ENCODE results near the gene TACO1. TPM values are rescaled to one million over a fixed set of nuclear protein-coding genes. Genes with fewer than 3 reads are reported as not detected.

Gene TACO1
- total and polyA plus RNA-seq, 2 donors from 2014 or later: 18.4 to 80.1 TPM

DNA sequence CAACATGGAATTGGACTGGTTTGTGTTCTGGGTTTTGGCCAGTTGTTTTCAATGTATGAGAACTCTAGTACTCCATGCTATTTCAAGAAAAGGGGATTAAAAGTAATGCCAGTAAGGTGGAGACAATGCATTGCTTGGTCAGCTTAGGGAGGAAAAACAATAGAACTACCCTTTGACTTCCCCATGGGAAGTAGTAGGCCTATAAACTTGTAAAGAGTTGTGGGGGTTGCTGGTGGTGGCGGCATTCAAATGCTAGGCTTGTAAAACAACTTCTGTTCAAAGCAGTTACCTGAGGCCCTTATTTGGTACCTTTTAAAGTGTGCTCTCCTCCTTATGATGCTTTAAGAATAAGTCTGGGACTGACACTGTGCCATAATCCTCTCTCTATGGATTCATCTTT, 30.9 kb downstream of the TACO1 start:
- intact Hi-C loops (cut with DNase I): no loop called here
- DNase-seq (no peak), FAIRE-seq (no peak)

DNA sequence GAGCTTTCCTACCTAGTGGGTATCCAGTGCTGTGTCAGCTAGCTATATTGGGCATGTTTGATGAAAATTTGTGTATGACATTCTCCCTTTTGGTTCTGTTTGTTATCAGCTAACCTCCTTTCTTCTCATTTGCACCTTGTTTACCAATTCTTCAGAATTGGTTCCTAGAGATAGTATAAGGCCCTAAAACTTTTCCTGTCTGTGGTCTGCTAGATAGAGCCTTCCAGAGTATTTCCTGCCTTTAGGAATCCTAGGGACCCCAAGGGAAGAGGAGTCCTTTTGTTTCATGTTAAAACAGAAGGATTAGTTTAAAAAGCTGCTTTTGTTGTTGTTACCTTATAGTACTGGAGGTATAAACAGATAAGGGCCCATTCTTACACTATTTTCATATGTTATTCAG, 33.0 kb downstream of the TACO1 start:
- FAIRE-seq (no peak), DNase-seq (no peak)
- Histone ChIP-seq H3K27me3 (ENCODE audit: control insufficient read depth, insufficient read depth, low read length) (no peaks in the 10 kb centered on the region), H3K27ac (ENCODE audit: low read depth in 2 of 2, low read length in 2 of 2) (peak overlapping the region; percentile 28 to 40), H3K4me1 (ENCODE audit: control insufficient read depth in 2 of 3, insufficient read depth in 2 of 3, low read depth in 1 of 3, low read length in 3 of 3) (peaks cover 0 to 8% (median 6%) of the 10 kb centered on the region in 3 donors), H3K36me3 (ENCODE audit: control insufficient read depth in 2 of 3, insufficient read depth in 3 of 3, low read length in 3 of 3) (peaks cover 2 to 20% (median 2%) of the 10 kb centered on the region in 3 donors), H3K9me3 (ENCODE audit: control insufficient read depth in 2 of 3, insufficient read depth in 1 of 3, low read length in 3 of 3) (no peaks in the 10 kb centered on the region), H3K9ac (ENCODE audit: low read length in 3 of 3) (peak overlapping the region in 1 of 3 donors; percentile 10), H3K4me3 (ENCODE audit: low read length in 3 of 3) (no peak overlapping the region)
- intact Hi-C loops (cut with DNase I): no loop called here
- TF ChIP-seq, protein P1, sequence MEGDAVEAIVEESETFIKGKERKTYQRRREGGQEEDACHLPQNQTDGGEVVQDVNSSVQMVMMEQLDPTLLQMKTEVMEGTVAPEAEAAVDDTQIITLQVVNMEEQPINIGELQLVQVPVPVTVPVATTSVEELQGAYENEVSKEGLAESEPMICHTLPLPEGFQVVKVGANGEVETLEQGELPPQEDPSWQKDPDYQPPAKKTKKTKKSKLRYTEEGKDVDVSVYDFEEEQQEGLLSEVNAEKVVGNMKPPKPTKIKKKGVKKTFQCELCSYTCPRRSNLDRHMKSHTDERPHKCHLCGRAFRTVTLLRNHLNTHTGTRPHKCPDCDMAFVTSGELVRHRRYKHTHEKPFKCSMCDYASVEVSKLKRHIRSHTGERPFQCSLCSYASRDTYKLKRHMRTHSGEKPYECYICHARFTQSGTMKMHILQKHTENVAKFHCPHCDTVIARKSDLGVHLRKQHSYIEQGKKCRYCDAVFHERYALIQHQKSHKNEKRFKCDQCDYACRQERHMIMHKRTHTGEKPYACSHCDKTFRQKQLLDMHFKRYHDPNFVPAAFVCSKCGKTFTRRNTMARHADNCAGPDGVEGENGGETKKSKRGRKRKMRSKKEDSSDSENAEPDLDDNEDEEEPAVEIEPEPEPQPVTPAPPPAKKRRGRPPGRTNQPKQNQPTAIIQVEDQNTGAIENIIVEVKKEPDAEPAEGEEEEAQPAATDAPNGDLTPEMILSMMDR (IDR thresholded peaks at IDR 0.05; ENCODE audit: borderline replicate concordance, extremely low read depth, insufficient read depth): no peak

More for the DNA sequence above, 30.9 kb downstream of the TACO1 start:
- Histone ChIP-seq H3K9me3 (ENCODE audit: control insufficient read depth in 2 of 3, insufficient read depth in 1 of 3, low read length in 3 of 3) (no peaks in the 10 kb centered on the region), H3K27ac (ENCODE audit: low read depth in 2 of 2, low read length in 2 of 2) (no peak overlapping the region), H3K36me3 (ENCODE audit: control insufficient read depth in 2 of 3, insufficient read depth in 3 of 3, low read length in 3 of 3) (peaks cover 0 to 8% (median 2%) of the 10 kb centered on the region in 3 donors), H3K4me1 (ENCODE audit: control insufficient read depth in 2 of 3, insufficient read depth in 2 of 3, low read depth in 1 of 3, low read length in 3 of 3) (peaks cover 0 to 12% (median 11%) of the 10 kb centered on the region in 3 donors), H3K4me3 (ENCODE audit: low read length in 3 of 3) (no peak overlapping the region), H3K27me3 (ENCODE audit: control insufficient read depth, insufficient read depth, low read length) (no peaks in the 10 kb centered on the region), H3K9ac (ENCODE audit: low read length in 3 of 3) (no peak overlapping the region)
- TF ChIP-seq, protein P1 (IDR thresholded peaks at IDR 0.05; ENCODE audit: borderline replicate concordance, extremely low read depth, insufficient read depth): no peak

DNA sequence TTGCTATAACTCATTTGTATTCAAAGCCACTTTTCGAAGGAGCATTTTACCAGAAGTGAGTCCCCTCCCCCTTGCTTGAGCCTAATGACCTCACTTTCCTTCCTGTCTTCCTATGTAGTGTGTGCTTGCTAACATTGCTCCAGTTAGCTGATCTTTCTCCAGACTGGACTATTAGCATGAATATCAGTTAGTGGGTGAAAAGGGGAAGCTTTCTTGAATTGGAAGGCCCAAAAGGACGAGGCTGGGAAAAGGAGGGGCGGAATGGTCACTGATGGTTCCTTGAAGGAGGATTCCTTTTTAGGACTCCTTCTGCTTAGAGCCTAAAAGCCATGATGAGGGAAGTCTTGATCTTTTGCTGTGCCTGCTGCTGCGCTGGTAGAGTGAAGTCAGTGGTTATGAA, 33.5 kb downstream of the TACO1 start:
- Histone ChIP-seq H3K4me3 (ENCODE audit: low read length in 3 of 3) (no peak overlapping the region), H3K4me1 (ENCODE audit: control insufficient read depth in 2 of 3, insufficient read depth in 2 of 3, low read depth in 1 of 3, low read length in 3 of 3) (peaks cover 0 to 6% (median 5%) of the 10 kb centered on the region in 3 donors), H3K36me3 (ENCODE audit: control insufficient read depth in 2 of 3, insufficient read depth in 3 of 3, low read length in 3 of 3) (peaks cover 2 to 20% (median 2%) of the 10 kb centered on the region in 3 donors), H3K27me3 (ENCODE audit: control insufficient read depth, insufficient read depth, low read length) (no peaks in the 10 kb centered on the region), H3K9ac (ENCODE audit: low read length in 3 of 3) (no peak overlapping the region), H3K9me3 (ENCODE audit: control insufficient read depth in 2 of 3, insufficient read depth in 1 of 3, low read length in 3 of 3) (no peaks in the 10 kb centered on the region), H3K27ac (ENCODE audit: low read depth in 2 of 2, low read length in 2 of 2) (peak overlapping the region; percentile 28 to 40)
- TF ChIP-seq, protein P1 (IDR thresholded peaks at IDR 0.05; ENCODE audit: borderline replicate concordance, extremely low read depth, insufficient read depth): no peak
- FAIRE-seq (no peak), DNase-seq (peak in 2 of 5 donors; percentile 18 to 47)
- intact Hi-C loops (cut with DNase I): no loop called here

DNA sequence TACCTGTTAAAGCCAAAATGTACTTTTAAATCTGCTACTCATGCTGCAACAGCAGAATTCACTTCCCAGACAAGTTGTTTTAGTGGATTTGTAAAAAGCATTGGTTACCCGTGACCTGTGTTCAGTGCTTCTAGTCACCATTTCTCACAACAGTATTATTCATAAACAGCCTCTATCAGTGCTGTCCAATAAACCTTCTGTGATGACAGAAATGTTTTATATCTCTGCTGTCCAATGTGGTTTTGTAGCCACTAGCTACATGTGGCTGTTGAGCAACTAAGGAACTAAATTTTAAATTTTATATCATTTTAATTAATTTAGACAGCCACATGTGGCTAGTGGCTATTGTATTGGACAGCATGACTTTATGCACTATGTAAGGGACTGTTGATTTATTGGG, 34.1 kb downstream of the TACO1 start:
- no peak overlapping the region for H3K4me3 ChIP-seq (ENCODE audit: low read length in 3 of 3)
- peaks cover 2 to 20% (median 2%) of the 10 kb centered on the region in 3 donors for H3K36me3 ChIP-seq (ENCODE audit: control insufficient read depth in 2 of 3, insufficient read depth in 3 of 3, low read length in 3 of 3)
- no peak for DNase-seq
- no peaks in the 10 kb centered on the region for H3K27me3 ChIP-seq (ENCODE audit: control insufficient read depth, insufficient read depth, low read length)
- H3K4me1 ChIP-seq (ENCODE audit: control insufficient read depth in 2 of 3, insufficient read depth in 2 of 3, low read depth in 1 of 3, low read length in 3 of 3): peaks cover 0 to 6% (median 5%) of the 10 kb centered on the region in 3 donors
- no peaks in the 10 kb centered on the region for H3K9me3 ChIP-seq (ENCODE audit: control insufficient read depth in 2 of 3, insufficient read depth in 1 of 3, low read length in 3 of 3)
- H3K27ac ChIP-seq (ENCODE audit: low read depth in 2 of 2, low read length in 2 of 2): no peak overlapping the region
- no peak for FAIRE-seq
- intact Hi-C loops (cut with DNase I): no loop called here
- TF ChIP-seq, protein P1 (IDR thresholded peaks at IDR 0.05; ENCODE audit: borderline replicate concordance, extremely low read depth, insufficient read depth): no peak
- H3K9ac ChIP-seq (ENCODE audit: low read length in 3 of 3): no peak overlapping the region
